MCF 10A (cell line): ENCODE data around the gene NXPH4. TPM values are rescaled to one million over a fixed set of nuclear protein-coding genes. Genes with fewer than 3 reads are reported as not detected.
A peak's percentile ranks its signal among the peaks of the same experiment; 100 is the strongest.

Source experiments
- BruUV-seq: library from RNA; stranded (reverse); fragments of 400-500 nt; replicated peaks from 2 replicates; lab custom pipeline; 2021; lab: Mats Ljungman, UMichigan
- CTCF ChIA-PET: fragments of 300-600 bp; sonication (Branson Sonifier 250); formaldehyde crosslinking; extraction: SDS; loops from one replicate; lab custom pipeline; 2021; ENCODE audit warnings: antibody characterized with exemption, inconsistent platforms; lab: Yijun Ruan, JAX
- POLR2A ChIA-PET: fragments of 300-600, 350-650 bp; sonication (Branson Sonifier 250); formaldehyde crosslinking; extraction: SDS; loops from one replicate; lab custom pipeline; 2020; ENCODE audit warnings: antibody characterized with exemption, inconsistent platforms; lab: Yijun Ruan, JAX
- DNase-seq: peaks from one replicate; pipeline ENCODE4 v3.0.0-alpha.2; 2018; ENCODE audit not compliant: unreplicated experiment
- H3K27ac Mint-ChIP-seq: one replicate; pipeline ENCODE4 v1.8.0; 2022; ENCODE audit warnings: mild to moderate bottlenecking, low read depth, mixed read lengths; ENCODE audit not compliant: unreplicated experiment
- H3K27me3 Mint-ChIP-seq: one replicate; pipeline ENCODE4 v1.8.0; 2022; ENCODE audit warnings: mixed read lengths; ENCODE audit not compliant: insufficient read depth, unreplicated experiment
- H3K36me3 Mint-ChIP-seq: one replicate; pipeline ENCODE4 v1.8.0; 2022; ENCODE audit warnings: mild to moderate bottlenecking, moderate library complexity, mixed read lengths; ENCODE audit not compliant: insufficient read depth, unreplicated experiment
- H3K4me1 Mint-ChIP-seq: one replicate; pipeline ENCODE4 v1.8.0; 2022; ENCODE audit warnings: mixed read lengths; ENCODE audit not compliant: insufficient read depth, unreplicated experiment
- H3K4me3 Mint-ChIP-seq: one replicate; pipeline ENCODE4 v1.8.0; 2022; ENCODE audit warnings: mild to moderate bottlenecking, moderate library complexity, mixed read lengths; ENCODE audit not compliant: unreplicated experiment
- H3K9me3 Mint-ChIP-seq: one replicate; pipeline ENCODE4 v1.8.0; 2022; ENCODE audit warnings: mixed read lengths; ENCODE audit not compliant: unreplicated experiment
- intact Hi-C: fragments of 100-400 bp; cut with micrococcal nuclease; formaldehyde crosslinking; loops from 2 replicates; pipeline ENCODE4 v1.14.1; 2022
- total RNA-seq: library from RNA; stranded (reverse); gene quantifications from 2 replicates; pipeline ENCODE4 v1.2.3, GENCODE V29; 2022
- TF ChIP-seq, protein P1 (sequence below): fragments of 200-600 bp; IDR thresholded peaks from one replicate; pipeline ENCODE4 v1.8.0; 2022; ENCODE audit warnings: antibody characterized with exemption, mild to moderate bottlenecking; ENCODE audit not compliant: unreplicated experiment

The NXPH4 gene
- total RNA-seq, 1 experiment from 2014 or later = 2.2 TPM

DNA sequence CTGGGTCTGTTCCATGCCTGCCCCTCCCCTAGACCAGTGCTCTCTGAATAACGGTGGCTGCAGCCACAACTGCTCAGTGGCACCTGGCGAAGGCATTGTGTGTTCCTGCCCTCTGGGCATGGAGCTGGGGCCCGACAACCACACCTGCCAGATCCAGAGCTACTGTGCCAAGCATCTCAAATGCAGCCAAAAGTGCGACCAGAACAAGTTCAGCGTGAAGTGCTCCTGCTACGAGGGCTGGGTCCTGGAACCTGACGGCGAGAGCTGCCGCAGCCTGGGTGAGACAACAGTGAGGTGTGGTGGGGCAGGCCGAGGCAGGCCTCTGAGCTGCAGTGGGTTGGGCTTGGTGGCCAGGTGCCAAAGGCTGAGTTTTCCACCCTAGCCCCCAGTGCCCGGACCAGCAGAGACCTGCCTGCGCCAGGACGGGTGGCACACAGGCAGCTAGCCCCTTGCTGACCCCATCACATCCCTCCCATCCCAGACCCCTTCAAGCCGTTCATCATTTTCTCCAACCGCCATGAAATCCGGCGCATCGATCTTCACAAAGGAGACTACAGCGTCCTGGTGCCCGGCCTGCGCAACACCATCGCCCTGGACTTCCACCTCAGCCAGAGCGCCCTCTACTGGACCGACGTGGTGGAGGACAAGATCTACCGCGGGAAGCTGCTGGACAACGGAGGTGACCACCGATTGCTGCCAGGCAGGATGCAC is 41.0 kb upstream of the NXPH4 start:
- ChIA-PET POLR2A (interaction anchor here (0.6 to 5.4 kb wide), 23 partner anchors 9 to 155 kb away, joined by 3 to 111 read pairs (median 6); partner anchors contain the start of genes LRP1, NAB2, NEMP1 and SHMT2), CTCF (interaction anchor here (0.6 to 15.4 kb wide), 34 partner anchors 9 to 1482 kb away, joined by 3 to 530 read pairs (median 4); partner anchors contain the start of genes INHBE, LRP1, LRP1-AS and NEMP1)
- TF ChIP-seq, protein P1, sequence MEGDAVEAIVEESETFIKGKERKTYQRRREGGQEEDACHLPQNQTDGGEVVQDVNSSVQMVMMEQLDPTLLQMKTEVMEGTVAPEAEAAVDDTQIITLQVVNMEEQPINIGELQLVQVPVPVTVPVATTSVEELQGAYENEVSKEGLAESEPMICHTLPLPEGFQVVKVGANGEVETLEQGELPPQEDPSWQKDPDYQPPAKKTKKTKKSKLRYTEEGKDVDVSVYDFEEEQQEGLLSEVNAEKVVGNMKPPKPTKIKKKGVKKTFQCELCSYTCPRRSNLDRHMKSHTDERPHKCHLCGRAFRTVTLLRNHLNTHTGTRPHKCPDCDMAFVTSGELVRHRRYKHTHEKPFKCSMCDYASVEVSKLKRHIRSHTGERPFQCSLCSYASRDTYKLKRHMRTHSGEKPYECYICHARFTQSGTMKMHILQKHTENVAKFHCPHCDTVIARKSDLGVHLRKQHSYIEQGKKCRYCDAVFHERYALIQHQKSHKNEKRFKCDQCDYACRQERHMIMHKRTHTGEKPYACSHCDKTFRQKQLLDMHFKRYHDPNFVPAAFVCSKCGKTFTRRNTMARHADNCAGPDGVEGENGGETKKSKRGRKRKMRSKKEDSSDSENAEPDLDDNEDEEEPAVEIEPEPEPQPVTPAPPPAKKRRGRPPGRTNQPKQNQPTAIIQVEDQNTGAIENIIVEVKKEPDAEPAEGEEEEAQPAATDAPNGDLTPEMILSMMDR = peak; percentile 91
- Mint-ChIP-seq H3K36me3 (peaks cover 43% of the 10 kb centered on the region), H3K27me3 (no peaks in the 10 kb centered on the region), H3K4me1 (peaks cover 41% of the 10 kb centered on the region), H3K27ac (peak overlapping the region; percentile 68), H3K4me3 (peak overlapping the region; percentile 32), H3K9me3 (no peaks in the 10 kb centered on the region)
- intact Hi-C loops = loop anchor here (1.0 kb wide), 2 partner anchors 8 to 51 kb away; no protein-coding TSS in a partner anchor
- peak; percentile 94 for DNase-seq
- BruUV-seq = no TSS peak

DNA sequence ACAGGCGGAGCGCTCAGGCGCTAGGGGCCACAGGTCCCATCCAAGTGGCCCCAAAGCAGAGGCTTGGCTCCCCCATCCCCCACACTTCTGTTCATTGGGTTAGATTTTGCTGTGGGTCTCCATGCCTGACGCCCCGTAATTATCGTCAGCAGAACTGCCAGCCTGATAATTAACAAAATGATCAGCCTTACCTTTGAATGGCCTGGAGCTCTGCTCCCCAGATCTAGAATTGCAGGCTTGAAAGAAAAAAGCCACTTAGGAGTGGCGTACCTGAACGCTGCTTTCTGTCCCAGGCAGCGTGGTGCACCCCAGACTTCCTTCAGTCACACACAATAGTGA is 40.5 kb upstream of the NXPH4 start:
- Mint-ChIP-seq H3K36me3 (peaks cover 43% of the 10 kb centered on the region), H3K9me3 (no peaks in the 10 kb centered on the region), H3K27me3 (no peaks in the 10 kb centered on the region), H3K4me1 (peaks cover 39% of the 10 kb centered on the region), H3K27ac (peak overlapping the region; percentile 68), H3K4me3 (peak overlapping the region; percentile 32)
- intact Hi-C loops = no loop called here
- ChIA-PET POLR2A (interaction anchor here (0.7 to 5.4 kb wide), 20 partner anchors 10 to 155 kb away, joined by 3 to 111 read pairs (median 7); partner anchors contain the start of genes LRP1, NAB2, NEMP1 and SHMT2), CTCF (interaction anchor here (0.8 to 15.4 kb wide), 20 partner anchors 9 to 280 kb away, joined by 3 to 530 read pairs (median 4); partner anchors contain the start of genes INHBE, LRP1, LRP1-AS and NEMP1)
- DNase-seq = no peak
- TF ChIP-seq, protein P1 = no peak
- BruUV-seq = no TSS peak

DNA sequence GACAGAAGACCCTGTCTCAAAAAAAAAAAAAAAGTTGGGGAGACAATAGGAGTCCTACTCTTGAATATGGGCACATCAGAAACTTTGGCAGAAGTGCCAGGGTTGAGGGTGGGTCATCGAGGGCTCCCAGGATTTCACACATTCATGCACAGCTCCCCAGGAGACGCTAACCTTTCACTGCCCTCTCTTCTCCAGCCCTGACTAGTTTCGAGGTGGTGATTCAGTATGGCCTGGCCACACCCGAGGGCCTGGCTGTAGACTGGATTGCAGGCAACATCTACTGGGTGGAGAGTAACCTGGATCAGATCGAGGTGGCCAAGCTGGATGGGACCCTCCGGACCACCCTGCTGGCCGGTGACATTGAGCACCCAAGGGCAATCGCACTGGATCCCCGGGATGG is 39.7 kb upstream of the NXPH4 start:
- CTCF ChIA-PET = interaction anchor here (0.6 to 15.4 kb wide), 15 partner anchors 10 to 279 kb away, joined by 3 to 530 read pairs (median 6); partner anchors contain the start of genes INHBE, LRP1, LRP1-AS and SHMT2
- Mint-ChIP-seq H3K4me1 (peaks cover 32% of the 10 kb centered on the region), H3K27ac (no peak overlapping the region), H3K9me3 (no peaks in the 10 kb centered on the region), H3K36me3 (peaks cover 43% of the 10 kb centered on the region), H3K4me3 (no peak overlapping the region), H3K27me3 (no peaks in the 10 kb centered on the region)
- POLR2A ChIA-PET = interaction anchor here (2.5 to 5.4 kb wide), 7 partner anchors 10 to 97 kb away, joined by 19 to 111 read pairs (median 32); partner anchors contain the start of genes LRP1, NAB2, NEMP1 and STAT6
- no TSS peak for BruUV-seq
- TF ChIP-seq, protein P1 = no peak
- peak; percentile 83 for DNase-seq
- intact Hi-C loops = no loop called here

DNA sequence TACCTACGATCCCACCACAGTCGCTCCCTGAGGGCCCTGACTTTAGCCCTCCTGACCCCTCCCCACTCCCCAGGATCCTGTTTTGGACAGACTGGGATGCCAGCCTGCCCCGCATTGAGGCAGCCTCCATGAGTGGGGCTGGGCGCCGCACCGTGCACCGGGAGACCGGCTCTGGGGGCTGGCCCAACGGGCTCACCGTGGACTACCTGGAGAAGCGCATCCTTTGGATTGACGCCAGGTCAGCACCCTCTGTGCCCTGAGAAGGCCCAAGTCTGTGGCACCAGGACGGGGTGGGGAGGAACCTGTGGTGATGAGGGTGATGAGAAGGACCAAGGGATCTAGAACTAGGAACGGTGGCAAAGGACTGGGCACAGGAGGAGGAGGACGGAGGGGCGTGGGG is 39.2 kb upstream of the NXPH4 start:
- peaks cover 32% of the 10 kb centered on the region for H3K4me1 Mint-ChIP-seq
- H3K27me3 Mint-ChIP-seq = no peaks in the 10 kb centered on the region
- ChIA-PET CTCF (interaction anchor here (0.6 to 15.4 kb wide), 7 partner anchors 11 to 130 kb away, joined by 4 to 530 read pairs (median 12); partner anchors contain the start of genes LRP1 and LRP1-AS), POLR2A (interaction anchor here (2.6 to 5.4 kb wide), 5 partner anchors 25 to 98 kb away, joined by 19 to 111 read pairs (median 39); partner anchors contain the start of genes LRP1, NAB2, NEMP1 and STAT6)
- no peak for DNase-seq
- BruUV-seq = no TSS peak
- intact Hi-C loops = no loop called here
- H3K36me3 Mint-ChIP-seq = peaks cover 41% of the 10 kb centered on the region
- H3K9me3 Mint-ChIP-seq = no peaks in the 10 kb centered on the region
- TF ChIP-seq, protein P1 = no peak
- no peak overlapping the region for H3K4me3 Mint-ChIP-seq
- no peak overlapping the region for H3K27ac Mint-ChIP-seq
